HepG2 (cell line): Measurements from ENCODE around the gene LILRB3. TPM values are rescaled to one million over a fixed set of nuclear protein-coding genes. Genes with fewer than 3 reads are reported as not detected.
A peak's percentile ranks its signal among the peaks of the same experiment; 100 is the strongest.

Experiments
- CREB3 ChIP-seq: sonication (generic); formaldehyde crosslinking; IDR thresholded peaks from 2 replicates; pipeline ENCODE4 v1.5.0; 2020; ENCODE audit warnings: missing genetic modification reagents
- CTCF ChIP-seq: sonication (generic); formaldehyde crosslinking; IDR thresholded peaks from 2 replicates; pipeline ENCODE4 v1.5.0; 2020; ENCODE audit warnings: mild to moderate bottlenecking, missing genetic modification reagents, moderate library complexity
- GMEB1 ChIP-seq: sonication (generic); formaldehyde crosslinking; IDR thresholded peaks from 2 replicates; pipeline ENCODE4 v1.5.1; 2020; ENCODE audit warnings: missing genetic modification reagents, mild to moderate bottlenecking, borderline replicate concordance
- HIVEP1 ChIP-seq: sonication (generic); formaldehyde crosslinking; IDR thresholded peaks from 2 replicates; pipeline ENCODE4 v1.4.0; 2020; ENCODE audit warnings: mild to moderate bottlenecking, missing genetic modification reagents
- KDM3A ChIP-seq: IDR thresholded peaks from 2 replicates; pipeline ENCODE4 v1.6.1; 2018; ENCODE audit warnings: low read depth, missing compliant biosample characterization
- MED13 ChIP-seq: sonication (generic); formaldehyde crosslinking; IDR thresholded peaks from 2 replicates; pipeline ENCODE4 v1.5.0; 2020; ENCODE audit warnings: missing genetic modification reagents
- MTA1 ChIP-seq: sonication (generic); formaldehyde crosslinking; IDR thresholded peaks from 2 replicates; pipeline ENCODE4 v1.4.0; 2020; ENCODE audit warnings: missing genetic modification reagents, mild to moderate bottlenecking, borderline replicate concordance
- NCOR1 ChIP-seq: fragments of 200-600 bp; sonication (generic); IDR thresholded peaks from 2 replicates; pipeline ENCODE4 v1.7.0; 2017; ENCODE audit warnings: antibody characterized with exemption, low read length, borderline replicate concordance
- PAX8 ChIP-seq: sonication (generic); formaldehyde crosslinking; IDR thresholded peaks from 2 replicates; pipeline ENCODE4 v1.8.0; 2022; ENCODE audit warnings: mild to moderate bottlenecking, missing genetic modification reagents, borderline replicate concordance
- SP5 ChIP-seq: IDR thresholded peaks from 2 replicates; pipeline ENCODE4 v1.6.1; 2016; ENCODE audit warnings: low read depth, borderline replicate concordance
- TARDBP ChIP-seq: sonication (generic); formaldehyde crosslinking; IDR thresholded peaks from 2 replicates; pipeline ENCODE4 v1.8.0; 2022; ENCODE audit warnings: mild to moderate bottlenecking, missing genetic modification reagents
- TP53 ChIP-seq: sonication (generic); formaldehyde crosslinking; conservative IDR thresholded peaks from 2 replicates; pipeline ENCODE4 v1.4.0; 2020; ENCODE audit warnings: missing genetic modification reagents
- ZC3H13 ChIP-seq: sonication (generic); formaldehyde crosslinking; IDR thresholded peaks from 2 replicates; pipeline ENCODE4 v1.8.1; 2023; ENCODE audit warnings: mild to moderate bottlenecking, missing genetic modification reagents, moderate library complexity
- ZNF264 ChIP-seq: sonication (generic); formaldehyde crosslinking; IDR thresholded peaks from 2 replicates; pipeline ENCODE4 v1.4.0; 2020; ENCODE audit warnings: missing genetic modification reagents
- ZNF282 ChIP-seq: fragments of 450-650 bp; IDR thresholded peaks from 2 replicates; pipeline ENCODE4 v1.6.1; 2018; ENCODE audit not compliant: partially characterized antibody
- ZNF329 ChIP-seq: sonication (generic); formaldehyde crosslinking; IDR thresholded peaks from 2 replicates; pipeline ENCODE4 v1.9.0; 2021; ENCODE audit warnings: low read depth, mild to moderate bottlenecking, missing genetic modification reagents
- ZNF407 ChIP-seq: sonication (generic); formaldehyde crosslinking; IDR thresholded peaks from one replicate; pipeline ENCODE4 v1.5.1; 2020; ENCODE audit warnings: mild to moderate bottlenecking, missing genetic modification reagents; ENCODE audit errors: not compliant biosample characterization
- polyA plus RNA-seq, 8 experiments: library from polyadenylated mRNA; depleted of rRNA in 3 of 8; stranded (reverse) in 7 of 8; unstranded in 1 of 8; fragments of >200 nt; fragmentation: Illumina TruSeq in 4 of 8; extraction: Trizol in 4 of 8; gene quantifications; 2 replicates each; pipeline versions ENCODE4 v1.2.1 to v1.2.3, GENCODE V29; 2011 to 2016; ENCODE audit warnings: low read depth in 4 of 8, missing spikeins in 1 of 8, mixed read lengths in 1 of 8; ENCODE audit not compliant: insufficient read depth in 1 of 8
- total RNA-seq, 5 experiments: library from RNA; depleted of rRNA; stranded (reverse); fragments of >200 nt; fragmentation: Illumina TruSeq; extraction: Trizol; gene quantifications; 2 replicates each; pipeline ENCODE4 v1.2.3, GENCODE V29; 2016; ENCODE audit warnings: low read depth in 1 of 5

Gene LILRB3
- total and polyA plus RNA-seq, 2 of the 13 experiments (the other 11 are each of a cell fraction or from before 2014, with no cell fraction given): 0.22 TPM; not detected in 1

GRCh38 chr19:54189145-54189734, 33.6 kb downstream of the LILRB3 start, which contains the start of gene MBOAT7 (continued):
- TF ChIP-seq SP5 (CRISPR knock-in tag) (no peak; the same call in 1 of the 2 replicates), ZNF282 (no peak), CTCF (CRISPR knock-in tag) (peak; percentile 68), MTA1 (peak; percentile 53; the same call in 1 of the 2 replicates), ZC3H13 (CRISPR knock-in tag) (no peak), NCOR1 (no peak), PAX8 (CRISPR knock-in tag) (peak; percentile 93; the same call in 1 of the 2 replicates), GMEB1 (CRISPR knock-in tag) (peak; percentile 51; the same call in 1 of the 2 replicates), ZNF329 (CRISPR knock-in tag) (0 out of 2 replicates have a peak, but pooled peaks have one; percentile 54), ZNF407 (CRISPR knock-in tag) (no peak), ZNF264 (CRISPR knock-in tag) (0 out of 2 replicates have a peak, but pooled peaks have one; percentile 20), HIVEP1 (no peak), CREB3 (peak; percentile 60; the same call in 1 of the 2 replicates), TARDBP (0 out of 2 replicates have a peak, but pooled peaks have one; percentile 44), MED13 (CRISPR knock-in tag) (0 out of 2 replicates have a peak, but pooled peaks have one; percentile 46), TP53 (CRISPR knock-in tag) (no peak), KDM3A (no peak; the same call in 1 of the 2 replicates)
